Thyroid gland (tissue), 4 donors: ENCODE data around the gene DLG2.

Experiments used
- POLR2A ChIP-seq, 2 donors: fragments of 450-650 bp; IDR thresholded peaks; one replicate each; pipeline ENCODE4 v1.6.1; 2017; ENCODE audit warnings: antibody characterized with exemption in 2 of 2, mild to moderate bottlenecking in 2 of 2, moderate library complexity in 1 of 2
- TF ChIP-seq, protein P1 (sequence below), 6 experiments: fragments of 200-600 bp in 3 of 6; fragments of 450-650 bp in 3 of 6; sonication (generic) in 3 of 6; IDR thresholded peaks; one replicate each; pipeline ENCODE4 v1.5.1; 2016 to 2019; ENCODE audit warnings: antibody characterized with exemption in 6 of 6, mild to moderate bottlenecking in 2 of 6, inconsistent platforms in 1 of 6, moderate library complexity in 1 of 6

DNA sequence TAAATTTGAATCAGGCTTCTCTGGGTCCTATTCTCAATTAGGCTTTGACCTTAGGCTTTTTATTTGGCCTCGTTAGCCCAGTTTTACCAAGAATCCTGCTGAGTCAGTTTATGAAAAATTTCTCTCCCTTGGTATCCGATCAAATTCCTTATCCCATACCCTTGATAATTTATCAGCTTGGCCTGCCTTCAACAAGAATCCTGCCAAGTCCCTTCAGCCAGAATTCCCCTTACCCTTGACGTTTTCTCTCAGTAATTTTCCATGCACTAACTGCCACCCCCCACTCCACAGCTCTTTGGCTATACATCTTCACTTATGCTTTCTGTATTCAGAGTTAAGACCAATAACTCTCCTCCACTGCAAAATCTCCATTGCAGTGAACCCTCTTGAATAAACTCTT lies 1530.0 kb downstream of the DLG2 start:
- TF ChIP-seq, protein P1, sequence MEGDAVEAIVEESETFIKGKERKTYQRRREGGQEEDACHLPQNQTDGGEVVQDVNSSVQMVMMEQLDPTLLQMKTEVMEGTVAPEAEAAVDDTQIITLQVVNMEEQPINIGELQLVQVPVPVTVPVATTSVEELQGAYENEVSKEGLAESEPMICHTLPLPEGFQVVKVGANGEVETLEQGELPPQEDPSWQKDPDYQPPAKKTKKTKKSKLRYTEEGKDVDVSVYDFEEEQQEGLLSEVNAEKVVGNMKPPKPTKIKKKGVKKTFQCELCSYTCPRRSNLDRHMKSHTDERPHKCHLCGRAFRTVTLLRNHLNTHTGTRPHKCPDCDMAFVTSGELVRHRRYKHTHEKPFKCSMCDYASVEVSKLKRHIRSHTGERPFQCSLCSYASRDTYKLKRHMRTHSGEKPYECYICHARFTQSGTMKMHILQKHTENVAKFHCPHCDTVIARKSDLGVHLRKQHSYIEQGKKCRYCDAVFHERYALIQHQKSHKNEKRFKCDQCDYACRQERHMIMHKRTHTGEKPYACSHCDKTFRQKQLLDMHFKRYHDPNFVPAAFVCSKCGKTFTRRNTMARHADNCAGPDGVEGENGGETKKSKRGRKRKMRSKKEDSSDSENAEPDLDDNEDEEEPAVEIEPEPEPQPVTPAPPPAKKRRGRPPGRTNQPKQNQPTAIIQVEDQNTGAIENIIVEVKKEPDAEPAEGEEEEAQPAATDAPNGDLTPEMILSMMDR (IDR thresholded peaks at IDR 0.05): no peak
- TF ChIP-seq POLR2A (IDR thresholded peaks at IDR 0.05): no peak
